GM18499 (cell line): Measurements from ENCODE around the gene ZNF302.
"Not testable (repeated sequence)": the region's sequence is repeated elsewhere in the genome, so short reads cannot be mapped to it uniquely, and the experiment has no call there.

Experiments used
- ATAC-seq: cut with Tn5 transposase; IDR thresholded peaks from one replicate; pipeline ENCODE4 v1.9.1; 2021; ENCODE audit warnings: moderate number of reproducible peaks; ENCODE audit not compliant: insufficient read depth, unreplicated experiment

ZNF302 gene

GRCh38 chr19:34677386-34678084, at the start of gene ZNF302:
ZNF302 (plus strand) TSS chr19:34677678; CDS start chr19:34678805, 1,127 bp downstream.
- peak; percentile 70 for ATAC-seq

- ATAC-seq = no peak
Observed at GRCh38 chr19:34633802-34634201, 43.7 kb upstream of the ZNF302 start.

- no peak for ATAC-seq
Observed at GRCh38 chr19:34639491-34640085, 37.9 kb upstream of the ZNF302 start.

- ATAC-seq = no peak
Observed at GRCh38 chr19:34642241-34642640, 35.2 kb upstream of the ZNF302 start.

- no peak for ATAC-seq
Observed at GRCh38 chr19:34644991-34645461, 32.5 kb upstream of the ZNF302 start.

- no peak for ATAC-seq
Observed at GRCh38 chr19:34645551-34645950, 31.9 kb upstream of the ZNF302 start.

- no peak for ATAC-seq
Observed at GRCh38 chr19:34649886-34650543, 27.5 kb upstream of the ZNF302 start.

GRCh38 chr19:34651747-34652146, 25.7 kb upstream of the ZNF302 start:
- ATAC-seq = no peak

GRCh38 chr19:34654796-34655195, 22.7 kb upstream of the ZNF302 start:
- no peak for ATAC-seq

- ATAC-seq = no peak
Observed at GRCh38 chr19:34655651-34656050, 21.8 kb upstream of the ZNF302 start.

GRCh38 chr19:34661357-34661756, 16.1 kb upstream of the ZNF302 start:
- ATAC-seq = no peak

- ATAC-seq = no peak
Observed at GRCh38 chr19:34662919-34663318, 14.6 kb upstream of the ZNF302 start.

GRCh38 chr19:34664168-34664567, 13.3 kb upstream of the ZNF302 start:
- no peak for ATAC-seq

GRCh38 chr19:34664870-34665269, 12.6 kb upstream of the ZNF302 start:
- ATAC-seq = no peak

- not testable (repeated sequence) for ATAC-seq
Observed at GRCh38 chr19:34665275-34665674, 12.2 kb upstream of the ZNF302 start.

GRCh38 chr19:34666200-34666957, 11.1 kb upstream of the ZNF302 start:
- ATAC-seq = no peak

- ATAC-seq = no peak
Observed at GRCh38 chr19:34666958-34667265, 10.6 kb upstream of the ZNF302 start.

- ATAC-seq = no peak
Observed at GRCh38 chr19:34667349-34668076, 10.0 kb upstream of the ZNF302 start.

GRCh38 chr19:34668077-34668689, 9.3 kb upstream of the ZNF302 start:
- not testable (repeated sequence) for ATAC-seq

- ATAC-seq = not testable (repeated sequence)
Observed at GRCh38 chr19:34668690-34669089, 8.8 kb upstream of the ZNF302 start.
